Transverse colon (tissue), 3 donors: ENCODE measurements around the gene GTF2A1L.

Source experiments
- POLR2A ChIP-seq: fragments of 450-650 bp; IDR thresholded peaks from one replicate; pipeline ENCODE4 v1.6.1; 2016; ENCODE audit warnings: antibody characterized with exemption, mild to moderate bottlenecking, moderate library complexity
- TF ChIP-seq, protein P1 (sequence below), 5 experiments: fragments of 200-600 bp in 3 of 5; fragments of 450-650 bp in 2 of 5; sonication (generic) in 3 of 5; IDR thresholded peaks; 1 replicate in 2 of 5; 2 replicates in 3 of 5; pipeline ENCODE4 v1.5.1; 2016 to 2017; ENCODE audit warnings: antibody characterized with exemption in 5 of 5, inconsistent platforms in 3 of 5, mild to moderate bottlenecking in 2 of 5, moderate library complexity in 1 of 5

DNA sequence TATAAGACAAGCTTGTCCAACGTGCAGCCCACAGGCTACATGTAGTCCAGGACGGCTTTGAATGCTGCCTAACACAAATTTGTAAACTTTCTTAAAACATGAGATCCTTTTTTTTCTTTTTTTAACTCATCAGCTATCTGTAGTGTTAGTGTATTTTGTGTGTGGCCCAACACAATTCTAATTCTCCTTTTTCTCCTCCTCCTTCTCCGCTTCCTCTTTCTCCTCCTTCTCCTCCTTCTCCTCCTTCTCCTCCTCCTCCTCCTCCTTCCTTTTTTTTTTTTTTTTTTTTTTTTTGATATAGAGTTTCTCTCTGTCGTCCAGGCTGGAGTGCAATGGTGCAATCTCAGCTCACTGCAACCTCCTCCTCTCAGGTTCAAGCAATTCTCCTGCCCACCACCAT is 39.3 kb upstream of the GTF2A1L start:
- TF ChIP-seq POLR2A, result no peak
- TF ChIP-seq, protein P1, sequence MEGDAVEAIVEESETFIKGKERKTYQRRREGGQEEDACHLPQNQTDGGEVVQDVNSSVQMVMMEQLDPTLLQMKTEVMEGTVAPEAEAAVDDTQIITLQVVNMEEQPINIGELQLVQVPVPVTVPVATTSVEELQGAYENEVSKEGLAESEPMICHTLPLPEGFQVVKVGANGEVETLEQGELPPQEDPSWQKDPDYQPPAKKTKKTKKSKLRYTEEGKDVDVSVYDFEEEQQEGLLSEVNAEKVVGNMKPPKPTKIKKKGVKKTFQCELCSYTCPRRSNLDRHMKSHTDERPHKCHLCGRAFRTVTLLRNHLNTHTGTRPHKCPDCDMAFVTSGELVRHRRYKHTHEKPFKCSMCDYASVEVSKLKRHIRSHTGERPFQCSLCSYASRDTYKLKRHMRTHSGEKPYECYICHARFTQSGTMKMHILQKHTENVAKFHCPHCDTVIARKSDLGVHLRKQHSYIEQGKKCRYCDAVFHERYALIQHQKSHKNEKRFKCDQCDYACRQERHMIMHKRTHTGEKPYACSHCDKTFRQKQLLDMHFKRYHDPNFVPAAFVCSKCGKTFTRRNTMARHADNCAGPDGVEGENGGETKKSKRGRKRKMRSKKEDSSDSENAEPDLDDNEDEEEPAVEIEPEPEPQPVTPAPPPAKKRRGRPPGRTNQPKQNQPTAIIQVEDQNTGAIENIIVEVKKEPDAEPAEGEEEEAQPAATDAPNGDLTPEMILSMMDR (IDR thresholded peaks at IDR 0.05), result no peak
